UCSD-AML1 (cell line): ENCODE results near the gene F5.

ENCODE experiments used
- DNase-seq: peaks from one replicate; lab custom pipeline; 2025; ENCODE audit not compliant: unreplicated experiment; lab: John Stamatoyannopoulos, UW

The F5 gene

DNA sequence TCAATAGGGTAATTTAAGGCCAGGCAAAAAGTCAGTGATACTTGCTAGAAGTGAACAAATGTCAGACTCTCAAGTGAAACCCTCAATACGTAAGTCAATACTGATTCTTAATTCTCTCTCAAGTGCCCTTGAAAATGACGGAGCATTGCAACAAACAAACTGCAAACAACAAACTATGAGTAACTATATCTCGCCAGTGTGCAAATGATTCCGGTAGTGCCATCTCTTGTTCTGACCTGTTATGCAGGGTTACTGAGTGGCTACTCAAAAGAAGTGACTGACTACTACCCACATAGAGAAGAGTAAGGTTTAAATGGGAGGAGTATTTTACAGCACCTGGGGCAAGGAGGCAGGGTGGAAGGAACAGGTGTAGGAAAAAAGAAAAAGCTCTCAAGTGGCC, 102.2 kb downstream of the F5 start:
- DNase-seq, result no peak

- no peak for DNase-seq
These were observed 102.7 kb downstream of the F5 start for GRCh38 chr1:169483500-169483966.

GRCh38 chr1:169479363-169480066, 106.8 kb downstream of the F5 start:
- no peak for DNase-seq

- no peak for DNase-seq
These were observed 108.1 kb downstream of the F5 start for GRCh38 chr1:169478094-169478672.

GRCh38 chr1:169475806-169476387, 110.4 kb downstream of the F5 start:
- no peak for DNase-seq

DNA sequence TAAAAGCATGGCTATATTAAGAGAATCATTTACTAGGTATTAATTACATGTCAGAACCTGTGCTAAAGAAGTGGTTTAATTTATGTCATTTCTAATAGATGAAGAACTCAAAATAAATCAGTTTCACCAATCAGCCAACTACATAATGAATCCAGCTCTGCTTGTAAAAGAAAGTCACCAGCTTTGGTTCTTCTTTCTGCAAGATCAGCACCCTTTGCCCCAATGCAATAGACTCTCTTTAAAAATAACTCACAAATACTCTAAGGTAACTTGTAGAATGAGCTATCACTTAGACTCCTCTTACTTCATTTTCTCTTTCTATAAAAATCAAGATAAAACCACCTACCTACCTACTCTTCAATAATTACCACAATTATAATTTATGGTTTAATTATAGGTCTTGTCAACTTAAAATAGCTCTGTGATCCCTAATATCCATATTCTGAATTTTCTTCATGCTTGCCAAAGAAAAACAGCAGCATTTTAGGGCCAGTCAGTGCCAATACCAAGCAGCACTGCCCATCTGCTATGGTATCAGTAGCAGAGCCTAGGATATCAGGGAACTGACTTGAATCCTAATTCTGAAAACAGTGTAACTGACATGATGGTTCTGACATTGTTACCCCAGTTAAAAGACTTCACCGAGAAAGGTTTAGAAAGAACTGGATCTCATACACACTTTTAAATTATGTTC, 111.8 kb downstream of the F5 start:
- DNase-seq, result no peak

DNA sequence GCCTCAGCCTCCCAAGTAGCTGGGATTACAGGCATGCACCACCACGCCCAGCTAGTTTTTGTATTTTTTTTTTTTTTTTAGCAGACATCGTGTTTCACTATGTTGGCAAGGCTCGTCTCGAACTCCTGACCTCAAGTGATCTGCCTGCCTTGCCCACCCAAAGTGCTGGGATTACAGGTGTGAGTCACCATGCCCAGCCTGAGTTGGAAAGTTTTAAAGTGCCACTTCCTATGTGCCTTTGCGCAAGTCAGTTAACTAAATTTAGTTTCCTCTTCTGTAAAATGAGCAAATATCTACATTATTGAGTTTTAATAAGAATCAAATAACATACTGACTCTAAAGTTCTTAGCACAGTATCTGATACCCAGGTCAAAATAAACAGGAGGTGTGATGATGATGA, 112.9 kb downstream of the F5 start:
- DNase-seq, result no peak

GRCh38 chr1:169472738-169473137, 113.5 kb downstream of the F5 start:
- no peak for DNase-seq

- no peak for DNase-seq
These were observed 117.3 kb downstream of the F5 start for GRCh38 chr1:169468982-169469381.

- DNase-seq, result no peak
These were observed 119.7 kb downstream of the F5 start for GRCh38 chr1:169466259-169467230.

DNA sequence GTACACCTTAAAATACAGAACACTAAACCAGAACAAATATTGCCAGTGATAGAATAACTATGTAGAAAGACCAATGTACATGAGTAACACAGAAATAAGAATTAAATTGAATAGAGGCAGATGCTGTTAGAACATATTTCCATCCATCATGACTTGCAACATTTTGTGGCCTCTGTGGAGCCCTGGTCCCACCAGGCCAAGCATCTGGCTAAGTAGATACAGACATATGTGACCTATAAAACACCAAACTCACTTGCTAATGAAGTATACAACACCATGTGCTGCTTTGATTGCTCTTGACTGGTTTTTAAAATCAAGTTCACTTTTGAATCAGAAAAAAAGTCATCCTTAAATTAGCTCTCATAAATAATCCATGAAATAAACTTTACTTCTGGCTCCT, 121.0 kb downstream of the F5 start:
- DNase-seq, result no peak
